ENCODE data around the gene KIAA0513. TPM values are rescaled to one million over a fixed set of nuclear protein-coding genes. Genes with fewer than 3 reads are reported as not detected.
"Not testable (repeated sequence)": the region's sequence is repeated elsewhere in the genome, so short reads cannot be mapped to it uniquely, and the experiment has no call there.

The KIAA0513 gene
- total RNA-seq, 1 donor from 2014 or later, result 21.7 TPM

DNA sequence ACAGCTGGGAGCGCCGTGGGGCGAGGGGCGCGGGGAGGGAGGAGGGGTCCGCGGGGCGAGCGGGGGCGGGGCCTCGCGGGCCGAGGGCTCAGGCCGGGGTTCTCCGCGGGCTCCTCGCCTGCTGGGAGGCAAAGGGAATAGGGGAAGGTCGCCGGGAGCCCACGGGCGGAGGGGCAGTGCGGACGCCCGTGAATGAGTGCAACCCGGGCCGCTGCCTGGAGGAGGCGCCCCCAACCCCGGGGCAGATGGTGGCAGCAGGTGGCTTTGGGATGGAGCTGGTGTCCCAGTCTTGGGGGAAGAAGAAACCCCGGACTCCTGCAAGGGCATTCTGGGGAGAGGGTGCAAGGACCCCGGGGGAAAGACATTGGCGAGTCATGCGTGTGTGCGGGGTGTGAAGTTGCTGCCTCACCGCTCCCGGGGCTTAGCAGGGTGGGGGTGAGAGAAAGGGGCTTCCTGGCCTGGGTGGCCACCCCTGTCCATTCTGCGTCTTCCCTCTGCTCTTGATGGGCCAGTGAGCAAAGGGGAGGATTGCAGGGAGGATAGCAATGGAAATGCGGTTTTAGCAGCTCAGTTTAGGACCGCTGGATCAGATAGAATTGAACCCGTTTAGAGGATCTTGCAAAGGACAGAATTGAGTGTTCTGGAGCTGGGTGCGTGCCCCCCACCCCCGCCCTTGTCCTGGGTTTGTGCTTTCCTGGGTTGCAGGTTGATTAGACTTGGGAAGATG, 526 bp downstream of the KIAA0513 start:
- intact Hi-C loops (cut with DNase I), result no loop called here
- Histone ChIP-seq H3K27me3 (no peaks in the 10 kb centered on the region), H3K27ac (peak overlapping the region; percentile 90), H3K4me3 (peak overlapping the region; percentile 76), H3K36me3 (no peaks in the 10 kb centered on the region), H3K9me3 (no peaks in the 10 kb centered on the region), H3K4me1 (peaks cover 32% of the 10 kb centered on the region)
- ATAC-seq (peak; percentile 49), DNase-seq (peak; percentile 79)
- TF ChIP-seq, protein P1, sequence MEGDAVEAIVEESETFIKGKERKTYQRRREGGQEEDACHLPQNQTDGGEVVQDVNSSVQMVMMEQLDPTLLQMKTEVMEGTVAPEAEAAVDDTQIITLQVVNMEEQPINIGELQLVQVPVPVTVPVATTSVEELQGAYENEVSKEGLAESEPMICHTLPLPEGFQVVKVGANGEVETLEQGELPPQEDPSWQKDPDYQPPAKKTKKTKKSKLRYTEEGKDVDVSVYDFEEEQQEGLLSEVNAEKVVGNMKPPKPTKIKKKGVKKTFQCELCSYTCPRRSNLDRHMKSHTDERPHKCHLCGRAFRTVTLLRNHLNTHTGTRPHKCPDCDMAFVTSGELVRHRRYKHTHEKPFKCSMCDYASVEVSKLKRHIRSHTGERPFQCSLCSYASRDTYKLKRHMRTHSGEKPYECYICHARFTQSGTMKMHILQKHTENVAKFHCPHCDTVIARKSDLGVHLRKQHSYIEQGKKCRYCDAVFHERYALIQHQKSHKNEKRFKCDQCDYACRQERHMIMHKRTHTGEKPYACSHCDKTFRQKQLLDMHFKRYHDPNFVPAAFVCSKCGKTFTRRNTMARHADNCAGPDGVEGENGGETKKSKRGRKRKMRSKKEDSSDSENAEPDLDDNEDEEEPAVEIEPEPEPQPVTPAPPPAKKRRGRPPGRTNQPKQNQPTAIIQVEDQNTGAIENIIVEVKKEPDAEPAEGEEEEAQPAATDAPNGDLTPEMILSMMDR (IDR thresholded peaks at IDR 0.05), result peak; percentile 34

DNA sequence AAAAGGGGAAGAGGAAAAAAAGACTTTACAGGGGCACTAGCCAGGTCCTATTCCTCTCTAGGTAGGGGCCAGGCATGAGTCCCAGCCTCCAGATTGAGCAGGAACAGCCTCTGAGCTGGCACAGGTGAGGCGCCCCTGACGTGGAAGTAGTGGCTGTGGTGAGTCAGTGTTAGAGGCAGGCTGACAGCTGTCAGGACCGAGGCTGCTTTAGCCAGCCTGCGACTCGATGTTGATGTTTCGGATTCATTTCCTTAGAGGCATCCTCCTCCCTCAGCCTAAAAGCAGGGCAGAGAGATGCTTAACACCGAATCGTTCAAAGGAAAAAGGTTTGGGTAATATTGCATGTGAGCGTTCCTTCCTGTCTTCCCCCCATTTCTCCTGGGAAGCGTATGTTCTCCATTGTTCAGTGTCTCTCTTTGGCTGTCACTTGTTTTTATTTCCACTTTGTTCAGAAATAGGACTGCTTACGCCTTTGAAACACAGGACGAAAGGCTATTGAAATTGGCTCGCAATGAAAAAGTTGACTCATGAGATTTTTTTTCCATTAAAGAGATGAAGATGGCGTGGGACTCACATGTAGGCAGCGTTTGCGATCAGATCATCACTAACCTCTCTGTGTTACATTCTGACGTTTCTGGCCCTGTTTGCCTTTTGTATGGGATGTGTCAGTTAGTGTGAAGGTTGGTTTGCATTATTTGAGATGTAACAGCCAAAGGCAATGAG, 1.3 kb downstream of the KIAA0513 start:
- no peak for DNase-seq

DNA sequence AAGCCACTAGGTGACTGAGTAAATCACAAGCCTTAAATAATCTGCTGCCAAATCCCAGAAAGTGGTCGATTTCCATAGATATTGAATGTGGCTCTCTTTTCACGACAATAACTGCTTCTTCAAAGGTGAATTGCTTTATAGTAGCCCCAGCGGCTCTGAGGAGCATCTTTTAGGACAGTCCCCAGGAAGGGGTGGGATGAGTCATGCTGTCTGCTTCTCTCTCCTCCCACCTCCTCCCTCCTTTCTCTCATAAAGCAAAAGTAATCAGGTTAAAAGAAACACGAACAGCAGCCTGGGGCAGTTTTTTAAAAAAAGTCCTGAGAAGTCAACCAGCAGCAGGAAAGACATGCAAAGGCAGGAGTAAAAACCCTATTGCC, 1.8 kb downstream of the KIAA0513 start:
- DNase-seq, result no peak

More for the DNA sequence above, 1.3 kb downstream of the KIAA0513 start:
- intact Hi-C loops (cut with DNase I), result no loop called here
- H3K4me3 ChIP-seq, result peak overlapping the region; percentile 76
- no peaks in the 10 kb centered on the region for H3K9me3 ChIP-seq
- no peaks in the 10 kb centered on the region for H3K27me3 ChIP-seq
- no peaks in the 10 kb centered on the region for H3K36me3 ChIP-seq
- peak overlapping the region; percentile 39 for H3K27ac ChIP-seq
- TF ChIP-seq, protein P1 (IDR thresholded peaks at IDR 0.05), result no peak
- peaks cover 32% of the 10 kb centered on the region for H3K4me1 ChIP-seq
- ATAC-seq, result peak; percentile 9

DNA sequence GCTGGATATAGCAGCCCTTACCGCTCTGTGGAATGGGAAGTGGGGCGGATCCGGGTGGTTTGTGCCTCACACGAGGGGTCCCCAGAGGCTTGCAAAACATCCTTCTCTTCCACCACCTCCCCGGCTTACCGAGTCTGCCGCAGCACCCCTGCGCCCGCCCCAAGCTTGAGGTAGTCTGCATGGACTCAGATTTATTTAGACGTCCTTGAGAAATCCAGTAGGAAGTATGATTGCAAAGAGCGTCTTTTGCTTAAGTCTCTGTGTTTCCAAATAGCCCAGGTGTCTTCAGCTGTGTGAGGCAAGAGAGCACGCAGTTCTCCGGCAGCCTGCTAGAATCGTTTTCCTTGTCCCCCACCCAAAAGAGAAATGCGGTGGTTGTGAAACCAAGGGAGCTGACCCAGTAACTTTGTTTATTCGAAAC, 2.4 kb downstream of the KIAA0513 start:
- DNase-seq (no peak), ATAC-seq (no peak)
- peaks cover 32% of the 10 kb centered on the region for H3K4me1 ChIP-seq
- H3K27me3 ChIP-seq, result no peaks in the 10 kb centered on the region
- no peak overlapping the region for H3K27ac ChIP-seq
- no peaks in the 10 kb centered on the region for H3K36me3 ChIP-seq
- TF ChIP-seq, protein P1 (IDR thresholded peaks at IDR 0.05), result no peak
- no peaks in the 10 kb centered on the region for H3K9me3 ChIP-seq
- H3K4me3 ChIP-seq, result no peak overlapping the region
- intact Hi-C loops (cut with DNase I), result no loop called here

More for the DNA sequence above, 1.8 kb downstream of the KIAA0513 start:
- intact Hi-C loops (cut with DNase I), result no loop called here
- Histone ChIP-seq H3K4me3 (peak overlapping the region; percentile 76), H3K27me3 (no peaks in the 10 kb centered on the region), H3K27ac (no peak overlapping the region), H3K9me3 (no peaks in the 10 kb centered on the region), H3K4me1 (peaks cover 32% of the 10 kb centered on the region), H3K36me3 (no peaks in the 10 kb centered on the region)
- no peak for ATAC-seq
- TF ChIP-seq, protein P1 (IDR thresholded peaks at IDR 0.05), result no peak

DNA sequence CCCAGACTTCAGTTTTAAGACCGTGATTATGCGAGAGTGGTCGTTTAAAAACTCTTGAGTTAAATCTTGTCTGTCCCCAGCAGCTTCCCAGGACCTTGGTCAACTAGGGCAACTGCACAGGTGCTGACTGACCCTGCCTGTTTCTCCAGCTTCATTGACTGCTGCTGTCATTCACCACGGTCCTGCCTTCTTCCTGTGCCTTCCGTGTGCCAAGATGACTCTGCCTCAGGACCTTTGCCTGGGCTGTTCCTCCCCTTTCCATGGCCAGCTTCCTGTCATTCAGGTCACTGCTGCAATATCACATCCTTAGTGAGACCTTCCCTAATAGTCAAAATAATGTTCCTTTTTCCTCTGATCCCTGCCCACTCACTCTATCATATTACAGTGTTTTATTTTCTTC, 3.9 kb downstream of the KIAA0513 start:
- Histone ChIP-seq H3K27ac (no peak overlapping the region), H3K36me3 (no peaks in the 10 kb centered on the region), H3K4me3 (no peak overlapping the region), H3K4me1 (peaks cover 26% of the 10 kb centered on the region), H3K27me3 (no peaks in the 10 kb centered on the region), H3K9me3 (no peaks in the 10 kb centered on the region)
- DNase-seq, result no peak
- intact Hi-C loops (cut with DNase I), result no loop called here
- TF ChIP-seq, protein P1 (IDR thresholded peaks at IDR 0.05), result no peak
- no peak for ATAC-seq

DNA sequence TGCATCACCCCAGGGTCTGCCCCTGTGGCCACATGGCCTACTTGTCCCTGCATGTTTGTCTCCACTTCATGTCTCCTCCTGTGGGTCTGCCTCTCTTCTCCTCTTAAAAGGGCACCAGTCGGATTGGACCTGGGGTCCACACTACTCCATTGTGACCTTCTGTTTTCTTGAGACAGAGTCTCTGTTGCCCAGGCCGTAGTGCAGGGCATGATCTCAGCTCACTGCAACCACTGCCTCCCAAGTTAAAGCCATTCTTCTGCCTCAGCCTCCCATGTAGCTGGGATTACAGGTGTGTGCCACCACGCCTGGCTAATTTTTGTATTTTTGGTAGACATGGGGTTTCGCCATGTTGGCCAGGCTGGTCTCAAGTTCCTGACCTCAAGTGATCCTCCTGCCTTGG, 4.6 kb downstream of the KIAA0513 start:
- H3K4me1 ChIP-seq, result peaks cover 20% of the 10 kb centered on the region
- ATAC-seq; H3K27me3 ChIP-seq; H3K9me3 ChIP-seq; DNase-seq; H3K4me3 ChIP-seq; H3K36me3 ChIP-seq; intact Hi-C loops (cut with DNase I); H3K27ac ChIP-seq: not testable (repeated sequence)

Data from upper lobe of right lung (tissue), 1 donor.